ENCODE measurements around the gene VGF. TPM values are rescaled to one million over a fixed set of nuclear protein-coding genes. Genes with fewer than 3 reads are reported as not detected.

VGF gene
- total RNA-seq, 1 experiment from 2014 or later: 1.2 TPM

DNA sequence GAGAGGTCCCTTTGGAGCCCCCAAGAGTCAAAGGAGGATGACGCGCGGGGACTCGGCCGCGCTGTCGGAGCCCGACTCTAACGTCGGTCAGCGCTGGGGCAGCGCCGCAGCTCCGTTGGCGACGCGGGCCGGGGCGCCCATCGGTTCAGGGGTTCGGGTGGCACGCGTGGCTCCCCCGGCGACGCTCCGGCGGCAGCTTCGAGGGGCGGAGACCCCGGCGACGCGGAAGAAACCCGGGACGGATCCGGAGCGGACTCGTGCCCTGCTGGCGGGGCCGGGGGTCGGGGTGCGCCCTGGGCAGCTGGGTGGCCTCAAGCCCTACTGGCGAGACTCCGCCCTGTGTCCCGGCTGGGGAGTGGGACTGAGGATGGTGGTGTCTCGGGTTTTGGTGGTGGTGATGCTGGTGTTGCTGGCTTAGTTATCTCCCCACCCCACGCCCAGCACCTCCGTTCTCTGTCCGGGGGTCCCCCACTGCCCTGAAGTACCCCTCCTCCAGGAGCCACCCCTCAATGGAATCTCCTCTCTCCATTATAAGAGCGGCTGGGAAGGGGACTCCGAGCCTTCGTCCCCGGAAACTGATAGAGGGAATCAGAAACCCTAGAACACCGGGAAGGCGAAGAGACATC is 14.9 kb upstream of the VGF start, which contains the start of gene NAT16:
TSS of gene NAT16 (minus strand) at position 164 of the 626 bp plus-strand sequence. CDS start 5,486 bp downstream, outside the sequence.
- no peaks in the 10 kb centered on the region; the same call in 1 of the 2 replicates for H3K27me3 ChIP-seq (replicated peaks; ENCODE audit: control insufficient read depth, insufficient read depth, low read length)
- no peaks in the 10 kb centered on the region for H3K9me3 ChIP-seq
- BruUV-seq (replicated peaks): no TSS peak
- DNase-seq: no peak
- peak within 1 kb of the TSS; percentile 37 for H3K4me3 ChIP-seq (ENCODE audit: low read depth, low read length)
- peaks cover 9% of the 10 kb centered on the region for H3K36me3 Mint-ChIP-seq (ENCODE audit: insufficient read depth, unreplicated experiment)
- POLR2A ChIA-PET: interaction anchor here (0.6 kb wide), 1 partner anchor 1778 kb away, joined by 3 read pairs; no protein-coding TSS in a partner anchor
- no peak within 1 kb of the TSS for H3K27ac Mint-ChIP-seq (ENCODE audit: unreplicated experiment)
- H3K4me3 Mint-ChIP-seq (ENCODE audit: unreplicated experiment): peak within 1 kb of the TSS; percentile 84
- TF ChIP-seq CTCF (IDR thresholded peaks at IDR 0.05; ENCODE audit: insufficient read depth in 1 of 2, low read depth in 1 of 2, low read length in 1 of 2, severe bottlenecking in 1 of 2, unreplicated experiment in 1 of 2): no peak
- CTCF ChIA-PET: no interaction called here
- peaks cover 15% of the 10 kb centered on the region for H3K27me3 Mint-ChIP-seq (ENCODE audit: insufficient read depth, unreplicated experiment)
- H3K4me1 Mint-ChIP-seq (ENCODE audit: low read depth, unreplicated experiment): peaks cover 16% of the 10 kb centered on the region
- H3K4me1 ChIP-seq: peaks cover 7% of the 10 kb centered on the region
- intact Hi-C loops (cut with micrococcal nuclease; ENCODE audit: unreplicated experiment): no loop called here
- no peaks in the 10 kb centered on the region for H3K36me3 ChIP-seq (ENCODE audit: control insufficient read depth, insufficient read depth, low read length)
- H3K9me3 Mint-ChIP-seq (ENCODE audit: unreplicated experiment): no peaks in the 10 kb centered on the region

DNA sequence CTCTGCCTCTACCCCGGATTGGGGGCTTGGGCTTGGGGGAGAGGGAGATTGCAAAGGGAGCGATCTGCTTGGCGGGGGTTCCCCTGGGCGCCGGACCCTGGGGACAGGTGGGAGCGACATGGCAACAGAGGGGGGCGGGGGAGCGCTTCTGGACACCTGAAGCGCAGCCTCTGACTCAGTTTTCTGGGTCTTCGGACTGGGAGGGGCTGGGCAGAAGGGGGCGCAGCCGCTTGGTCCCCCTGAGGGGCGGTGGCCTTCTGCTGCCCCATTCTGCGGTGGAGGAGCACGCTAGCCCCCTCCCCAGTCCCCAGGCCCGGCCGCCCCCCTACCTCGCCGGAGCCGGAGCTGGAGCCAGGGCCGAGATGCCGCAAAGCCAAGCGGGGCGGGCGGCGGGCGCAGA is 14.3 kb upstream of the VGF start:
- DNase-seq: no peak
- Histone ChIP-seq H3K4me3 (ENCODE audit: low read depth, low read length) (peak overlapping the region; percentile 37), H3K27me3 (replicated peaks; ENCODE audit: control insufficient read depth, insufficient read depth, low read length) (no peaks in the 10 kb centered on the region; the same call in 1 of the 2 replicates), H3K36me3 (ENCODE audit: control insufficient read depth, insufficient read depth, low read length) (no peaks in the 10 kb centered on the region), H3K4me1 (peaks cover 4% of the 10 kb centered on the region; the same call in 1 of the 2 replicates), H3K9me3 (no peaks in the 10 kb centered on the region)
- peaks cover 16% of the 10 kb centered on the region for H3K4me1 Mint-ChIP-seq (ENCODE audit: low read depth, unreplicated experiment)
- POLR2A ChIA-PET: interaction anchor here (0.6 kb wide), 1 partner anchor 1777 kb away, joined by 3 read pairs; no protein-coding TSS in a partner anchor
- peaks cover 9% of the 10 kb centered on the region for H3K36me3 Mint-ChIP-seq (ENCODE audit: insufficient read depth, unreplicated experiment)
- peaks cover 20% of the 10 kb centered on the region for H3K27me3 Mint-ChIP-seq (ENCODE audit: insufficient read depth, unreplicated experiment)
- no peak overlapping the region for H3K27ac Mint-ChIP-seq (ENCODE audit: unreplicated experiment)
- no peaks in the 10 kb centered on the region for H3K9me3 Mint-ChIP-seq (ENCODE audit: unreplicated experiment)
- no TSS peak for BruUV-seq (replicated peaks)
- intact Hi-C loops (cut with micrococcal nuclease; ENCODE audit: unreplicated experiment): no loop called here
- no peak for TF ChIP-seq CTCF (IDR thresholded peaks at IDR 0.05; ENCODE audit: insufficient read depth in 1 of 2, low read depth in 1 of 2, low read length in 1 of 2, severe bottlenecking in 1 of 2, unreplicated experiment in 1 of 2)
- CTCF ChIA-PET: no interaction called here
- H3K4me3 Mint-ChIP-seq (ENCODE audit: unreplicated experiment): peak overlapping the region; percentile 84

GRCh38 chr7:101179117-101179516 is 13.7 kb upstream of the VGF start:
- POLR2A ChIA-PET: interaction anchor here (0.6 kb wide), 1 partner anchor 45 kb away, joined by 11 read pairs; no protein-coding TSS in a partner anchor
- peaks cover 9% of the 10 kb centered on the region for H3K36me3 Mint-ChIP-seq (ENCODE audit: insufficient read depth, unreplicated experiment)
- CTCF ChIA-PET: interaction anchor here (0.7 kb wide), 1 partner anchor 1025 kb away, joined by 3 read pairs; no protein-coding TSS in a partner anchor
- H3K27ac Mint-ChIP-seq (ENCODE audit: unreplicated experiment): no peak overlapping the region
- intact Hi-C loops (cut with micrococcal nuclease; ENCODE audit: unreplicated experiment): no loop called here
- Histone ChIP-seq H3K9me3 (no peaks in the 10 kb centered on the region), H3K36me3 (ENCODE audit: control insufficient read depth, insufficient read depth, low read length) (no peaks in the 10 kb centered on the region), H3K4me1 (peaks cover 4% of the 10 kb centered on the region; the same call in 1 of the 2 replicates), H3K27me3 (replicated peaks; ENCODE audit: control insufficient read depth, insufficient read depth, low read length) (no peaks in the 10 kb centered on the region; the same call in 1 of the 2 replicates), H3K4me3 (ENCODE audit: low read depth, low read length) (peak overlapping the region; percentile 37)
- TF ChIP-seq CTCF (IDR thresholded peaks at IDR 0.05; ENCODE audit: insufficient read depth in 1 of 2, low read depth in 1 of 2, low read length in 1 of 2, severe bottlenecking in 1 of 2, unreplicated experiment in 1 of 2): no peak
- peaks cover 23% of the 10 kb centered on the region for H3K27me3 Mint-ChIP-seq (ENCODE audit: insufficient read depth, unreplicated experiment)
- no TSS peak for BruUV-seq (replicated peaks)
- H3K9me3 Mint-ChIP-seq (ENCODE audit: unreplicated experiment): no peaks in the 10 kb centered on the region
- peak overlapping the region; percentile 84 for H3K4me3 Mint-ChIP-seq (ENCODE audit: unreplicated experiment)
- DNase-seq: no peak
- peaks cover 16% of the 10 kb centered on the region for H3K4me1 Mint-ChIP-seq (ENCODE audit: low read depth, unreplicated experiment)

Measured in Caco-2 (cell line).